GM03348 (cell line): ENCODE measurements around the gene ACACB.

ENCODE experiments used
- DNase-seq: peaks from one replicate; pipeline ENCODE4 v3.0.0; 2012; ENCODE audit warnings: low spot score

The ACACB gene

GRCh38 chr12:109115758-109116610 is at the start of gene ACACB:
Gene ACACB, plus strand, starts transcription at chr12:109116587. Its CDS starts 22,819 bp downstream, at chr12:109139406.
- no peak for DNase-seq

GRCh38 chr12:109069307-109070271 is 46.8 kb upstream of the ACACB start:
- no peak for DNase-seq

GRCh38 chr12:109074866-109075265 is 41.5 kb upstream of the ACACB start:
- DNase-seq = no peak

DNA sequence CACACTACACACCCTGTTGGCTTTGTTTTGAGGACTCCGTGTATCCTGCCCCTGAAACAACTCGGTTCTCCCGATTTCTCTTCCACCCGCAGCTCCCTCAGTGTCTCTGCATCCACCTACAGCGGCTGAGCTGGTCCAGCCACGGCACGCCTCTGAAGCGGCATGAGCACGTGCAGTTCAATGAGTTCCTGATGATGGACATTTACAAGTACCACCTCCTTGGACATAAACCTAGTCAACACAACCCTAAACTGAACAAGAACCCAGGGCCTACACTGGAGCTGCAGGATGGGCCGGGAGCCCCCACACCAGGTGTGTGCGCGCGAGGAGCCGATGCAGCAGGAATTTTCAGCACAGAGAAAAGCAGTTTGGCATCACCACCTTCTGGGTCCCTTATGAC is 33.6 kb upstream of the ACACB start:
- DNase-seq = no peak

DNA sequence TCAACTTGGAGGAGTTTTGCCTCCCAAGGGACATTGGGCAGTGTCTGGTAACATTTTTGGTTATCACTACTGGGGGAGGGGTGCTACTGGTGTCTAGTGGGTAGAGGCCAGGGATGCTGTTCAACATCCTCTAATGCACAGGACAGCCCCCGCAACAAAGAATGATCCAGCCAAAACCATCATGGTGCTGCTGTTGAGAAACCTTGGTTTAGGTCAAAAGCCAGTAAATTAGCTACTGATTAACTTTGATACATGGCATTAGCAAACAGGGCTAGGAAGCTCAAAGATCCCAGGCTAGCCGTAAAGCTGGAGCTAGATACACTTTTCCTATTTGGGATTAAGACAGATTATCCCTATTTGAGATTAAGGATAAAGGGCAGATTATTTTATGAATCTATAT is 32.0 kb upstream of the ACACB start:
- DNase-seq = no peak

DNA sequence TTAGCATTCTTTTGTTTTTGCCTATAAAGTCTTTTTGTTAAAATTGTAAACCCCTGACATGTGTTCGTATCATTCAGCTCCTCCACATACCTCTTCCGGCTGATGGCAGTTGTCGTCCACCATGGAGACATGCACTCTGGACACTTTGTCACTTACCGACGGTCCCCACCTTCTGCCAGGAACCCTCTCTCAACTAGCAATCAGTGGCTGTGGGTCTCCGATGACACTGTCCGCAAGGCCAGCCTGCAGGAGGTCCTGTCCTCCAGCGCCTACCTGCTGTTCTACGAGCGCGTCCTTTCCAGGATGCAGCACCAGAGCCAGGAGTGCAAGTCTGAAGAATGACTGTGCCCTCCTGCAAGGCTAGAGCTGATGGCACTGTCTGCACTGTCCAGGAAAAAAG is 30.8 kb upstream of the ACACB start:
- DNase-seq = no peak

DNA sequence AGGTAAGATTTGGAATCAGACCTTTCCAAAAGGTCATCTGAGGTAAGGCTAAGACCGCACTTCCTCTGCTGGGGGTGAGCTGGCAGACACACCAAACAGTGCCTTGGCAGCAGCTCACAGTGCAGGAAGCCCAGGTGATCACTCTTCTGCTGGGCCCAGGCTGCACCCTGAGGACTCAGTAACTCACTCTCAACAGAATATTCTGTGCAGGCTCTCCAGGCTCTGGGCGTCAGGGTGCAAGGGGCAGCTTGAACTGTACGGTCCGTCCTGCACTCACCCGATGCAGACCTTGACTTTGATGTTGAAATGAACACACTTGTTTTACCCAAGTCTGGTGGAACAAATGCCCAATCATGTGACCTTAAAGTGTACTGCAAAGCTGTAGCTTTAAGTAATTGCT is 29.1 kb upstream of the ACACB start:
- no peak for DNase-seq

GRCh38 chr12:109088818-109089217 is 27.6 kb upstream of the ACACB start:
- peak; percentile 11 for DNase-seq

DNA sequence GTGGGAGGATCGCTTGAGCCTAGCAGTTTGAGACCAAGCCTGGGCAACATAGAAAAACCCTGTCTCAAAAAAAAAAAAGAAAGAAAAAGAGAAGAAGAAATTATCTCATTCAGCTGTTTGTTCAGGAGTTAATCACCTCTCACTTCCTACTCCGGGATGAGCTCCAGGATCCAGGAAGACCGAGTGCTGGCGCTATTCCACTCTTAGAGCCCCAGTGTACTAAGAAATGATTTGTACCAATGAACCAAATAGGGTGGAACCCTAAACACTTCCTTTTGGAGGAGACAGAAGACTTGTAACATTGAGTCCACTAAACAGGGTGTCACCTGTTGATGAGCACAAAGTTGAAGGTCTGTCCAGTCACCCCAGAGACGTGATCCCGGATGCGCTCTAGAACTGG is 26.7 kb upstream of the ACACB start:
- no peak for DNase-seq

GRCh38 chr12:109092497-109093021 is 23.8 kb upstream of the ACACB start:
- no peak for DNase-seq

DNA sequence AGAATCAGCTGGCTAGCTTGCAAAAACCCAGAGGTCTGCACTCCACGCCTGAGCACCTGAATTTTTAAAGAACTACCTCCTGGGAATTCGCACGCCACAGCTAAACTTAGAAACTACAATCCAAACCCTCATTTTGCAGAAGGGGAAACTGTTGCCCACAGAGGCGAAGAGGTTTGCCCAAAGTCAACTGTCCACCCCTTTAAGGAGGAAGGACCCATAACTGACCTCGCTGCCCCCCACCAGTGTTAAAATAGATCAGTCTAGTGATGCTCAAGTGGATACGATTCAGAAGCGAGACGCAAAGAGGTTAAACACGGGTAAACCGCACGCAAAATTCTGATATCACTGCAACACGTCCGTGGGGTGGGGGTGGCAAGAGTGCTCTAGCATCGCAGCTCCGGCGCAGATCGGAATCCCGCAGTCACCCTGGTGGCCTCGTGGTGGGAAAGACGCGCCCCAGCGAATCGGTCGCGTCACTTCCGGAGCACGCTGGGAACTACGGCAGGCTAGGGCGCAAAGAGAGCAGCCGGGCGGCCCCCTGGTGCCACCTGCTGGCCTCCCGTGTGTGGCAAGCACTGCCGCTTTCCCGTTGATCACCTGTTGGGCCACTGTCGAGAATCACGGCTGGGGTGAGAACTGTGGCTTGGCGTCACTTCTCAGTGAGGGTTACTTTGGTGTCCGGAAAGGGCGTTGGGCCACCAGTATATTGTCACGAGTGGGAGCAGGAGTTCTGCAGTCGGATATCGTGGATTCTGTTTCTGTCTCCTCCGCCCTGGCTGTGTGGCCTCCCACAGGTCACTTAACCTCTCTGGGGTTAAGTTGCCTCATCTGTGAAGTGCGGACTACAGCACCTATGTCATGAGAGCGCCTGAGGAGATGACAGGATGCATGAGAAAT is 23.1 kb upstream of the ACACB start, which contains the start of gene ALKBH2:
Gene ALKBH2 (minus strand): TSS at position 451 of the 897 bp plus-strand sequence. CDS start 686 bp downstream, outside the sequence.
- peak; percentile 95 for DNase-seq

GRCh38 chr12:109097140-109097434 is 19.3 kb upstream of the ACACB start:
- DNase-seq = no peak

DNA sequence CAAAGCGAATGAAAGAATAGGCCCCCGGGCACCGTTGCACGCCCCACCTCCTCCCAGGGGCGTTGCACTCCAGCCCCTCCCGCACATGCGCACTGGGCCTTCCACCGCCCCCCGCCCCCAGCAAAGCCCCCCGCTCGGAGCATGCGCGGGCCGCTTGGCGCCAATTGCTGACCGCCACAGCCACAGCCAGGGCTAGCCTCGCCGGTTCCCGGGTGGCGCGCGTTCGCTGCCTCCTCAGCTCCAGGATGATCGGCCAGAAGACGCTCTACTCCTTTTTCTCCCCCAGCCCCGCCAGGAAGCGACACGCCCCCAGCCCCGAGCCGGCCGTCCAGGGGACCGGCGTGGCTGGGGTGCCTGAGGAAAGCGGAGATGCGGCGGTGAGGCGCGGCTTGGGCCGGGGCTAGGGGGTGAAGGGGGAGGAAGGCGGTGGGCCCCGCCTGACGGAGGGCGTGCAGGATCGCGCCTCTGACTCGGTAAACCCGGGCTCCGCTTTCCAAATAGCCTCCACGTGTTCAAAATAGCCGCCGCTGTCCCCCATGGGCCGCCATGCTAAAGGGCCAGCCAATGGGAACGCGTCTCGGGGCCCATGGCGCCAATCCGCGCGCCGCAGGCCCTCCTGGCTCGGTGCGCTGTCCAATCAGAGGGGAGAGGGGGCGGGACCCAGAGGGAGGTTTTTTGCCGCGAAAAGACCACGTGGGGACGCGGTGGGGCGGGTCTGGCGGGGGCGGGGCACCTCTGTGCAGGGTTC is 18.8 kb upstream of the ACACB start, which contains the start of gene UNG:
Gene UNG (plus strand): TSS at position 163 of the 748 bp plus-strand sequence. CDS start 83 bp downstream, at position 246.
- DNase-seq = peak; percentile 100

GRCh38 chr12:109098183-109098604 is 18.2 kb upstream of the ACACB start:
- DNase-seq = peak; percentile 59

GRCh38 chr12:109098651-109099050 is 17.7 kb upstream of the ACACB start:
- DNase-seq = no peak

GRCh38 chr12:109099431-109100020 is 16.9 kb upstream of the ACACB start:
- DNase-seq = no peak

- DNase-seq = no peak
Observed at GRCh38 chr12:109100741-109101140, 15.6 kb upstream of the ACACB start.

- DNase-seq = no peak
Observed at GRCh38 chr12:109102491-109102890, 13.9 kb upstream of the ACACB start.

GRCh38 chr12:109105176-109105575 is 11.2 kb upstream of the ACACB start:
- no peak for DNase-seq

- DNase-seq = no peak
Observed at GRCh38 chr12:109109746-109110350, 6.5 kb upstream of the ACACB start.
